AG04449 (cell line): ENCODE data around the gene ATP13A1.
A peak's percentile ranks its signal among the peaks of the same experiment; 100 is the strongest.

Source experiments
- CTCF ChIA-PET: fragments of 350-600 bp; formaldehyde crosslinking; extraction: SDS; loops from one replicate; lab custom pipeline; 2021; ENCODE audit warnings: antibody characterized with exemption; lab: Yijun Ruan, JAX
- POLR2A ChIA-PET: fragments of 400-600, 350-600 bp; formaldehyde crosslinking; extraction: SDS; loops from one replicate; lab custom pipeline; 2020; ENCODE audit warnings: antibody characterized with exemption, inconsistent platforms; lab: Yijun Ruan, JAX
- DNase-seq: peaks from one replicate; pipeline ENCODE4 v3.0.0-alpha.2; 2010; ENCODE audit warnings: low read depth, low spot score
- H3K4me3 ChIP-seq: 2 replicates; pipeline ENCODE4 v1.5.1; 2011; ENCODE audit warnings: low read depth, mild to moderate bottlenecking, control low read depth, low read length
- TF ChIP-seq, protein P1 (sequence below): IDR thresholded peaks from one replicate; pipeline ENCODE4 v1.5.1; 2011; ENCODE audit warnings: mild to moderate bottlenecking, moderate library complexity, low read length, control low read depth, inconsistent platforms; ENCODE audit not compliant: insufficient read depth; ENCODE audit errors: missing control alignments

Gene ATP13A1

DNA sequence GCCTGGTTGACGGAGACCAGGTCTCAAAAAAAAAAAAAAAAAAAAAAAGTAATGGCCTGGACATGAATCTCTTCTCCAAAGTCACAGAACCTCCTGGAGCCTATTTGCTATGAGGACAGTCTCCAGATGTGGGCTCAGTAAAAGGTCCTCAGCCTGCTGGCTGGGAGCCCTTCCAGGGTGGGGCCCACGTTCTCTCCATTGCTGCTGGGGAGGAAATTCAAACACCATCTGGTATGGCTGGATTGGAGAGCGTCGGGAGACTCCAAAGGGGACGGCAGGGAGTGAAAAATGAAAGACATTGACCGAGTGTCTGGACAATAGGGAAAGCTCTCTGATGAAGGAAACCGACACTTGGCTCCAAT, 43.6 kb downstream of the ATP13A1 start:
- DNase-seq, result no peak
- CTCF ChIA-PET, result interaction anchor here (1.8 kb wide), 1 partner anchor 88 kb away, joined by 8 read pairs; no protein-coding TSS in a partner anchor
- POLR2A ChIA-PET, result no interaction called here
- TF ChIP-seq, protein P1, sequence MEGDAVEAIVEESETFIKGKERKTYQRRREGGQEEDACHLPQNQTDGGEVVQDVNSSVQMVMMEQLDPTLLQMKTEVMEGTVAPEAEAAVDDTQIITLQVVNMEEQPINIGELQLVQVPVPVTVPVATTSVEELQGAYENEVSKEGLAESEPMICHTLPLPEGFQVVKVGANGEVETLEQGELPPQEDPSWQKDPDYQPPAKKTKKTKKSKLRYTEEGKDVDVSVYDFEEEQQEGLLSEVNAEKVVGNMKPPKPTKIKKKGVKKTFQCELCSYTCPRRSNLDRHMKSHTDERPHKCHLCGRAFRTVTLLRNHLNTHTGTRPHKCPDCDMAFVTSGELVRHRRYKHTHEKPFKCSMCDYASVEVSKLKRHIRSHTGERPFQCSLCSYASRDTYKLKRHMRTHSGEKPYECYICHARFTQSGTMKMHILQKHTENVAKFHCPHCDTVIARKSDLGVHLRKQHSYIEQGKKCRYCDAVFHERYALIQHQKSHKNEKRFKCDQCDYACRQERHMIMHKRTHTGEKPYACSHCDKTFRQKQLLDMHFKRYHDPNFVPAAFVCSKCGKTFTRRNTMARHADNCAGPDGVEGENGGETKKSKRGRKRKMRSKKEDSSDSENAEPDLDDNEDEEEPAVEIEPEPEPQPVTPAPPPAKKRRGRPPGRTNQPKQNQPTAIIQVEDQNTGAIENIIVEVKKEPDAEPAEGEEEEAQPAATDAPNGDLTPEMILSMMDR, result no peak
- H3K4me3 ChIP-seq, result no peak overlapping the region

DNA sequence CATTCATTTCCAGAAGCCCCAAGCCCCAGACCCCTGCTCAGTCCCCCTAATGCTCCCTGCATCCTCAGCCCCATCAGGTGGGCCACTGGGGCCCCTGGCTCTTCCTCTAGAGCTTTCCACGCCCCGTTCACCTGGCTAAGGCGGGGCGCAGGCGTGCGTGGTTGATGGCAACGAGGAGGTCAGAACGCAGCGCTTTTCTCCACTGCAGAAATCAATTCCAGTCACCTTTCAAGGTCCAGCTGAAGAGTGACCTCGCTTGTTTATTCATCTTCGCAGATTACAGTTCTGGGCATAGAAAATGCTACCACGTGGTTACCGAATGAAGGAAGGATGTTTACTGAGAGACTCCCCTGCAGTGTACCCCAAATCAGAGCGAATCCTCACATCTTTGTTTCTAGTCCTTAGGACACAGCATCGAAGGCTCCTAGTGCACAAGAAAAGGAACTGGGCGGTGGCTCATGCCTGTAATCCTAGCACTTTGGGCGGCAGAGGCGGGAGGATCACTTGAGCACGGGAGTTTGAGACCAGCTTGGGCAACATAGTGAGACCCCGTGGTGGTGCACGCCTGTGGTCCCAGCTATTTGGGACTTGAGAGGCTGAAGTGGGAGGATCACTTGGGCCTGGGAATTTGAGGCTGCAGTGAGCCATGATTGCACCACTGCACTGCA, 44.2 kb downstream of the ATP13A1 start:
- TF ChIP-seq, protein P1, result no peak
- H3K4me3 ChIP-seq, result peak overlapping the region; percentile 67
- no peak for DNase-seq
- CTCF ChIA-PET, result interaction anchor here (2.2 kb wide), 1 partner anchor 65 kb away, joined by 5 read pairs; no protein-coding TSS in a partner anchor
- POLR2A ChIA-PET, result no interaction called here

DNA sequence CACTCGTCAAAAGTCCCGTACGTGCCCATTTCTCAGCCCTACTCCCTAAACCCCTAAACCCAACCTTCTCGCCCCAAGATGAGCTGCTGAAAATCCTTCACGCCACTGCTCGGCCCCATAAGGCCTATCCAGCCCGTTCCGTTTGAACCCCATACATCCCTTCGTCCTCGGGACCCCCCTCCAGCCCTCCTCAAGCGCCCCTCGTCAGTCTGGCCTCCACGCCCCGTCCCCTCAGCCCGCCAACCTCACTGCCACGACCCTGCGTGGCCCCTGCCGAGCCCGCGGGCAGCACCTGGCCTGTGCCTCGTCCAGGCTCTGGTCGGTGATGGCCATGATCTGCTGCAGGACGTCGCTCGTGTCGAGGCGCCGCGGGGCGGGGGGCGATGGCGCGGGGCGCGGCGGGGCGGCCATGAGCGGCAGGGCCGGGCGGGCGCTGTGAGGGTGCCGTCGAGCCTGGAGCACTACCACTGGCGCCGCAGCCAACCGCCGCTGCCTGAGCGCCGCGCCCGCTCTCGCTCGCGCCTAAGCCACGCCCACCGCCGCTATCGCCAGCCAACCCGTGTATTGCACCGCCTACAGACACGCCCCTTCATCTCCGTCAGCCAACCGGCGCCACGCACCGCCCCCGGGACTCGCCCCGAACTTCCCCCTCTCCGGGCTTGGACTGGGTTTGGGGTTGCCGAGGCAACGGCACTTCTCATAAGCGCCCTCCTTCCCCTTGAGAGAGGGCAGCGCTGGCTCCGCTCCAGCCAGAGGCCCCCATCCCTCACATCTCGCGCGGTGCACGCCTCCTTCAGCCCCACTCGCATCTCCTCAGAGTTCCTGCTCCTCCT, 45.0 kb downstream of the ATP13A1 start, which contains the start of gene PBX4:
Gene PBX4, minus strand, starts transcription at position 469 of the 833 bp plus-strand sequence. Its CDS starts 58 bp downstream, at position 411.
- TF ChIP-seq, protein P1, result no peak
- DNase-seq, result no peak

DNA sequence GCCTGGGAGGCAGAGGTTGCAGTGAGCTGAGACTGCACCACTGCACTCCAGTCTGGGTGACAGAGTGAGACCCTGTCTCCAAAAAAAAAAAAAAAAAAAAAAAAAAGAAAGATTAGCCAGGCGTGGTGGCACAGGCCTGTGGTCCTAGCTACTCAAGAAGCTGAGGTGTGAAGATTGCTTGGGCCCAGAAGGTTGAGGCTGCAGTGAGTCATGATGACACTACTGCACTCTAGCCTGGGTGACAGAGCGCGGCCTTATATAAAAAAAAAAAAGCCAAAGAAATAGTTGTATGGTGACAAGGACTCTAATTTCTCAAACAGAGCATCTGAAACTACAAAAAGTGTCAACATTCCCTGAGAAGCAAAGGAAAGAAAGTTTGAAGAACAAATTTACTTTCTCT, 48.4 kb downstream of the ATP13A1 start:
- H3K4me3 ChIP-seq, result no peak overlapping the region

More for the DNA sequence above, 45.0 kb downstream of the ATP13A1 start, which contains the start of gene PBX4:
- ChIA-PET POLR2A (no interaction called here), CTCF (interaction anchor here (2.2 kb wide), 1 partner anchor 64 kb away, joined by 5 read pairs; no protein-coding TSS in a partner anchor)
- peak within 1 kb of the TSS; percentile 67 for H3K4me3 ChIP-seq

DNA sequence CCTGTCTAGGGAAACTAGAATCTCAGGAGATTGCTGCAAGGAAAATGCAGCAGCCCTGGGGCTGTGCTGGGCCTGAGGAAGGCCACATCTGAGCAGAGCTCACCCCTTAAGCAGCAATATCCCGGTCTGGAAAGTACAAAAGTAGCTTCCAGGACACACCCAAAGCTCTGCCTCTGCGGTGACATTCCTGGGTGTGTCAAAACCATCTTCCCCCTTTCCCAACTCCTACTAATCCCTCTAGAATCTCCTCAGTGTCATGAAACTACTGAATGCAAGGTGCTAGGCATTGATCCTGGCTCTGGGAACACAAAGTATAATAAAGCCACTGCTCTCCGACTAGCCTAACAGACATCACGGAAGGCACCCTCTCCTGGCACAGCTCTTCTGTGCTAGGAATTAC, 50.0 kb downstream of the ATP13A1 start:
- POLR2A ChIA-PET, result interaction anchor here (1.0 kb wide), 1 partner anchor 14 kb away, joined by 3 read pairs; no protein-coding TSS in a partner anchor
- DNase-seq, result no peak
- TF ChIP-seq, protein P1, result no peak
- no peak overlapping the region for H3K4me3 ChIP-seq
- CTCF ChIA-PET, result interaction anchor here (0.8 to 2.9 kb wide), 5 partner anchors 17 to 81 kb away, joined by 3 to 16 read pairs (median 4); no protein-coding TSS in a partner anchor

More for the DNA sequence above, 48.4 kb downstream of the ATP13A1 start:
- POLR2A ChIA-PET, result no interaction called here
- TF ChIP-seq, protein P1, result no peak
- CTCF ChIA-PET, result no interaction called here
- DNase-seq, result no peak
